ENCODE results near the gene HINT2.

DNA sequence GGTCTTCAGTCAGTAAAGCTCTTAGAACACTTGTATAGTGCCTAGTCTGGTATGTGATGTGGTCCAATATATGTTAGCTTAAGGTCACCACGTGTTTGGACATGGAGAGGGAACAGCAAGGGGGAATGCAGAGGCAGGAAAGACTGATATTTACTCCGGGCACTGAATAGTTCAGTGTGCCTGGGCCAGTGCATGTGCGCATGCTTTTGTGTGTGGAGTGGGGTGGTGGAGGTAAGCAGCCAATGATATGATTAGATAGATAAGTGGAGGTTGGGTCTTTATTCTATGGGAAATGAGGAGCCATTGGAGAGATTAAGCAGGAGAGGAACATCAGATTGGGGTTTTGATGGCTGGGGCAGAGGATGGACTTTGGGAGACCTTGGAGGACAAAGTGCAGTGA is 41.4 kb upstream of the HINT2 start:
- TF ChIP-seq CTCF (IDR thresholded peaks at IDR 0.05), result no peak
- TF ChIP-seq POLR2A (IDR thresholded peaks at IDR 0.05), result no peak
- no peak for TF ChIP-seq POLR2AphosphoS5 (IDR thresholded peaks at IDR 0.05)

Data from gastroesophageal sphincter (tissue), 3 donors.